HAP-1 (cell line): ENCODE measurements around the gene SNAPC5.
"Not testable (repeated sequence)": the region's sequence is repeated elsewhere in the genome, so short reads cannot be mapped to it uniquely, and the experiment has no call there.

Experiments used
- DNase-seq, 2 experiments: peaks; one replicate each; pipeline ENCODE4 v3.0.0-alpha.2; 2016 to 2020; ENCODE audit warnings: low spot score in 2 of 2
- H3K27me3 ChIP-seq: fragments of 250-450 bp; sonication (Bioruptor Pico); 2 replicates; pipeline ENCODE4 v1.5.1; 2020; ENCODE audit warnings: low read depth, mild to moderate bottlenecking, moderate library complexity
- H3K36me3 ChIP-seq: fragments of 250-450 bp; sonication (Bioruptor Pico); replicated peaks from 2 replicates; pipeline ENCODE4 v1.5.1; 2020; ENCODE audit warnings: mild to moderate bottlenecking
- H3K4me1 ChIP-seq: fragments of 250-450 bp; sonication (Bioruptor Pico); 2 replicates; pipeline ENCODE4 v1.5.1; 2020; ENCODE audit warnings: mild to moderate bottlenecking
- H3K4me3 ChIP-seq: fragments of 250-450 bp; sonication (Bioruptor Pico); 2 replicates; pipeline ENCODE4 v1.5.1; 2020; ENCODE audit warnings: mild to moderate bottlenecking, moderate library complexity
- H3K9me3 ChIP-seq: fragments of 250-450 bp; sonication (Bioruptor Pico); 2 replicates; pipeline ENCODE4 v1.5.1; 2020; ENCODE audit warnings: mild to moderate bottlenecking, moderate library complexity
- in situ Hi-C: fragments of 300-500 bp; cut with MboI; formaldehyde crosslinking; loops from 3 replicates; pipeline ENCODE4 v1.14.3; 2020; ENCODE audit warnings: low sequenced_read_pairs, inconsistent platforms, mixed read lengths

SNAPC5 gene

GRCh38 chr15:66461294-66461693 lies 36.3 kb downstream of the SNAPC5 start:
- H3K27me3 ChIP-seq, DNase-seq, H3K9me3 ChIP-seq, in situ Hi-C loops, H3K36me3 ChIP-seq, H3K4me3 ChIP-seq, H3K4me1 ChIP-seq: not testable (repeated sequence)

- Histone ChIP-seq H3K36me3 (peaks cover 4% of the 10 kb centered on the region; the same call in 1 of the 2 replicates), H3K9me3 (no peaks in the 10 kb centered on the region), H3K4me3 (no peak overlapping the region), H3K27me3 (no peaks in the 10 kb centered on the region), H3K4me1 (no peaks in the 10 kb centered on the region)
- DNase-seq = no peak
- in situ Hi-C loops = no loop called here
These were observed 37.5 kb downstream of the SNAPC5 start for GRCh38 chr15:66459818-66460615.

- no peaks in the 10 kb centered on the region; the same call in 1 of the 2 replicates for H3K36me3 ChIP-seq
- H3K9me3 ChIP-seq = no peaks in the 10 kb centered on the region
- no peaks in the 10 kb centered on the region for H3K4me1 ChIP-seq
- in situ Hi-C loops = no loop called here
- no peak overlapping the region for H3K4me3 ChIP-seq
- no peak for DNase-seq
- H3K27me3 ChIP-seq = no peaks in the 10 kb centered on the region
These were observed 41.4 kb downstream of the SNAPC5 start for GRCh38 chr15:66456211-66456610.

DNA sequence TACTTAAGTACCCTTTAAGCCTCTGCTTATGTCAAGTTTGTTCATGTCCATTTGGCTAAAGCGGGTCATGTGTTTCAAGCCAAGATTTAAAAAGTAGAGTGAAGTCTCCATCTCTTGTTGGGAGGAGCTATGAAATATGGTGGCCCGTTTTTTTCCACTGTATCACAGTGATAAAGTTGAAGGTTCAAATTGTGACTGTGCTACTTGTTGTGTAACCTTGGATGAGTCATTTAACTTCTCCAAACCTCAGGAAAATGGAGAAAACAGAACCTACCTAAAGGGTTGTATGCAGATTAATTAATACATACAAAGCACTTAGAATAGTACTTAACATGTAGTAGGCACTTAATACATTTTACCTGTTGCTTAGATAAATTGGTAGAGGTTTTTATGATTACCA lies 43.4 kb downstream of the SNAPC5 start:
- Histone ChIP-seq H3K4me3 (no peak overlapping the region), H3K36me3 (no peaks in the 10 kb centered on the region), H3K4me1 (no peaks in the 10 kb centered on the region), H3K9me3 (no peaks in the 10 kb centered on the region), H3K27me3 (no peaks in the 10 kb centered on the region)
- DNase-seq = no peak
- in situ Hi-C loops = no loop called here

DNA sequence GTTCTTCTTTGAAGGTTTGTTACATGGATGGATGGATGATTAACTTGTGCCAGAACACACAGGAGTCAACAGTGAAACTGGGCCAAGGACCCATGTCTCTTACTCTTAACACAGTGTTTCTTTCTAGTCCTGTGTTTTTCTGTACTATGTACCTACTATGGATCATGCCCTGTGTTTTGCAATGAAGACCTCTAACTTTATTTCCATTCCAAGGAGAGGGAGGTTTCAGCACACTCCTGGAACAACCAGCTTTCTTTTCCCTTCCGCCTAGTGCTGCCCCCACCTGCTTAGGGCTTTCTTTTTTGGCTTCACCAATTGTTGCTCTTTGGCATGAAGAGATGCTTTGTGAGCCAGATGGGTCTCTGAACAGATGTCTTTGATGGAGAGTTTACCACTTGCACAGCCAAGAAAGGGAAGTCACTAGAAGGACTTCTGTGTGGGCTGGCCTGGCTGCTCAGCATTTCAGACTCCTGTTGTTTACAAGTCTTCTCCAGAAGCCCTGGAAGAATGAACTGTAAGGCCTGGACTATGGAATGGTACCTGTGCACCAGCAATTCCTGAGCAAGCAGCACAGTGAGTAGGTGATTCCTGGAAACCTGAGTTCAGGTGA lies 44.5 kb downstream of the SNAPC5 start:
- H3K9me3 ChIP-seq = no peaks in the 10 kb centered on the region
- no peaks in the 10 kb centered on the region; the same call in 1 of the 2 replicates for H3K36me3 ChIP-seq
- DNase-seq = no peak
- H3K4me1 ChIP-seq = no peaks in the 10 kb centered on the region
- H3K27me3 ChIP-seq = no peaks in the 10 kb centered on the region
- H3K4me3 ChIP-seq = no peak overlapping the region
- in situ Hi-C loops = no loop called here

- Histone ChIP-seq H3K4me3 (no peak overlapping the region), H3K4me1 (no peaks in the 10 kb centered on the region), H3K36me3 (no peaks in the 10 kb centered on the region; the same call in 1 of the 2 replicates), H3K9me3 (no peaks in the 10 kb centered on the region), H3K27me3 (no peaks in the 10 kb centered on the region)
- no peak for DNase-seq
- in situ Hi-C loops = no loop called here
These were observed 45.1 kb downstream of the SNAPC5 start for GRCh38 chr15:66452420-66452819.
